Ishikawa (cell line): ENCODE data around the gene CACNG4.

ENCODE experiments used
- CEBPB ChIP-seq: IDR thresholded peaks from 2 replicates; pipeline ENCODE4 v1.6.1; 2012
- CREB1 ChIP-seq: IDR thresholded peaks from 2 replicates; pipeline ENCODE4 v1.6.1; 2012; ENCODE audit warnings: low read depth
- EGR1 ChIP-seq: IDR thresholded peaks from 2 replicates; pipeline ENCODE4 v1.6.1; 2012
- EP300 ChIP-seq: IDR thresholded peaks from 2 replicates; pipeline ENCODE4 v1.6.1; 2012; ENCODE audit warnings: borderline replicate concordance
- RAD21 ChIP-seq: IDR thresholded peaks from 2 replicates; pipeline ENCODE4 v1.6.1; 2012; ENCODE audit warnings: low read depth
- TAF1 ChIP-seq: IDR thresholded peaks from 2 replicates; pipeline ENCODE4 v1.6.1; 2012; ENCODE audit warnings: low read depth, mild to moderate bottlenecking
- TEAD4 ChIP-seq: IDR thresholded peaks from 2 replicates; pipeline ENCODE4 v1.6.1; 2012
- YY1 ChIP-seq: IDR thresholded peaks from 2 replicates; pipeline ENCODE4 v1.6.1; 2012; ENCODE audit warnings: low read depth
- ZBTB7A ChIP-seq: IDR thresholded peaks from 2 replicates; pipeline ENCODE4 v1.6.1; 2012; ENCODE audit warnings: low read depth
- TF ChIP-seq, protein P1 (sequence below): IDR thresholded peaks from 2 replicates; pipeline ENCODE4 v1.6.1; 2012
- TF ChIP-seq, protein P2 (sequence below): IDR thresholded peaks from 2 replicates; pipeline ENCODE4 v1.6.1; 2012; ENCODE audit warnings: low read depth, mild to moderate bottlenecking

DNA sequence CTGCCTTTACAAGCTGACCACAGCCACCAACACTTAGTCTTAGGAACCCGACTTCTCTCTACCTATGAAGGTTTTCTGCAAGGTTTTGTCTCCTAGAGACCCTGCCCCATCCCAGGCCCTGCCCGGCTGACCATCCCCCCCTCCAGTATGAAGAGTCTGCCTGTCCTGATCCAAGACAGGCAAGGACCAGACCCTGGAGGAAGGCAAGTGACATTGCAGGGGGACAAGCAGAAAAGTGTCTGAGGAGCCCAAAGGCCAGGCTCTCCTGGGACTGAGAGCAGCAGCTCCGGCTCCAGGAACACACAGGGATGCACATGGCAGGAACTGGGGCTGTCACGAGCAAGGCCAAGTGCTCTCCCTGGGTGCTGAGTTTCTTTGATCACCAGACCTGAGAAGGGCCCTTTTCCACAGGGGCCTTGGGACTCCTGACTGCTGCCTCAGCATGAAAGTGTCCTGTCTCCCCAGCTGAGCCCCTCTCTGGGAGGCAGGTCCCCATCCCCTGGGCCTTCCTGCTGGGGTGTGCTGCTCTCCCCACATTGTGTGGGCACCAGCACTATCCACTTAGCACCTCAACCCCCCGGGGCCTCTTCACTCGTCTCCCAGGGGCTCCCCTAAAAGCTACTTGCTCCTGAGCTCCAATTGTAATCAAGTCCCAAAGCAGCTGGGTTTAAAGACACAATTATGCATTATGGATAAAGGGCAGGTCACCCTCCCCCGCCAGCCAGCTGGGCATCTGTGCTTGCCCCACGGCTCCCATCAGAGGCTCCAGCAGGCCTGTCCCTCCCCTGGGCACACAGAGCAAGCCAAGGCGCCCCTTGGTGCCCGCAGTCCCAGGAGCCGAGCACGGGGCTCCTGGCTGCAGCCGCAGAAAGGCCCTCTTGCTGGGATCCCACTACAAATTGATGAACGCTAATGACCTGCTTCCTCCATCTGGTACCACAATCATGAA is 11.6 kb upstream of the CACNG4 start:
- TF ChIP-seq RAD21 (no peak), CREB1 (no peak), YY1 (no peak), TAF1 (no peak), TEAD4 (no peak), EP300 (no peak), CEBPB (no peak), ZBTB7A (no peak), EGR1 (no peak)
- TF ChIP-seq, protein P1, sequence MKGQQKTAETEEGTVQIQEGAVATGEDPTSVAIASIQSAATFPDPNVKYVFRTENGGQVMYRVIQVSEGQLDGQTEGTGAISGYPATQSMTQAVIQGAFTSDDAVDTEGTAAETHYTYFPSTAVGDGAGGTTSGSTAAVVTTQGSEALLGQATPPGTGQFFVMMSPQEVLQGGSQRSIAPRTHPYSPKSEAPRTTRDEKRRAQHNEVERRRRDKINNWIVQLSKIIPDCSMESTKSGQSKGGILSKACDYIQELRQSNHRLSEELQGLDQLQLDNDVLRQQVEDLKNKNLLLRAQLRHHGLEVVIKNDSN = no peak
- TF ChIP-seq, protein P2, sequence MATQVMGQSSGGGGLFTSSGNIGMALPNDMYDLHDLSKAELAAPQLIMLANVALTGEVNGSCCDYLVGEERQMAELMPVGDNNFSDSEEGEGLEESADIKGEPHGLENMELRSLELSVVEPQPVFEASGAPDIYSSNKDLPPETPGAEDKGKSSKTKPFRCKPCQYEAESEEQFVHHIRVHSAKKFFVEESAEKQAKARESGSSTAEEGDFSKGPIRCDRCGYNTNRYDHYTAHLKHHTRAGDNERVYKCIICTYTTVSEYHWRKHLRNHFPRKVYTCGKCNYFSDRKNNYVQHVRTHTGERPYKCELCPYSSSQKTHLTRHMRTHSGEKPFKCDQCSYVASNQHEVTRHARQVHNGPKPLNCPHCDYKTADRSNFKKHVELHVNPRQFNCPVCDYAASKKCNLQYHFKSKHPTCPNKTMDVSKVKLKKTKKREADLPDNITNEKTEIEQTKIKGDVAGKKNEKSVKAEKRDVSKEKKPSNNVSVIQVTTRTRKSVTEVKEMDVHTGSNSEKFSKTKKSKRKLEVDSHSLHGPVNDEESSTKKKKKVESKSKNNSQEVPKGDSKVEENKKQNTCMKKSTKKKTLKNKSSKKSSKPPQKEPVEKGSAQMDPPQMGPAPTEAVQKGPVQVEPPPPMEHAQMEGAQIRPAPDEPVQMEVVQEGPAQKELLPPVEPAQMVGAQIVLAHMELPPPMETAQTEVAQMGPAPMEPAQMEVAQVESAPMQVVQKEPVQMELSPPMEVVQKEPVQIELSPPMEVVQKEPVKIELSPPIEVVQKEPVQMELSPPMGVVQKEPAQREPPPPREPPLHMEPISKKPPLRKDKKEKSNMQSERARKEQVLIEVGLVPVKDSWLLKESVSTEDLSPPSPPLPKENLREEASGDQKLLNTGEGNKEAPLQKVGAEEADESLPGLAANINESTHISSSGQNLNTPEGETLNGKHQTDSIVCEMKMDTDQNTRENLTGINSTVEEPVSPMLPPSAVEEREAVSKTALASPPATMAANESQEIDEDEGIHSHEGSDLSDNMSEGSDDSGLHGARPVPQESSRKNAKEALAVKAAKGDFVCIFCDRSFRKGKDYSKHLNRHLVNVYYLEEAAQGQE = no peak
